HEK293 (cell line): ENCODE data around the gene USP19.

ENCODE experiments used
- CTCF ChIA-PET: fragments of 350-600 bp; formaldehyde crosslinking; extraction: SDS; loops from one replicate; lab custom pipeline; 2021; ENCODE audit warnings: antibody characterized with exemption; lab: Yijun Ruan, JAX
- POLR2A ChIA-PET: fragments of 300-600 bp; formaldehyde crosslinking; extraction: SDS; loops from one replicate; lab custom pipeline; 2020; ENCODE audit warnings: antibody characterized with exemption, inconsistent platforms; lab: Yijun Ruan, JAX
- H3K27ac ChIP-seq: fragments of 200-500 bp; sonication (Bioruptor generic); 2 replicates; pipeline ENCODE4 v1.5.1; 2014; ENCODE audit warnings: low read depth, low read length, control low read depth, inconsistent platforms; ENCODE audit errors: extremely low read depth
- H3K36me3 ChIP-seq, 2 experiments: fragments of 200-500 bp in 1 of 2; sonication (Bioruptor generic) in 1 of 2; 1 replicate in 1 of 2; 2 replicates in 1 of 2; pipeline ENCODE4 v1.5.1; 2014 to 2017; ENCODE audit warnings: inconsistent platforms in 2 of 2, low read length in 2 of 2; ENCODE audit not compliant: control insufficient read depth in 2 of 2, insufficient read depth in 1 of 2
- H3K4me1 ChIP-seq: fragments of 200-500 bp; sonication (Bioruptor generic); 2 replicates; pipeline ENCODE4 v1.5.1; 2014; ENCODE audit warnings: mild to moderate bottlenecking, low read length, inconsistent platforms; ENCODE audit not compliant: control insufficient read depth, insufficient read depth
- H3K4me3 ChIP-seq: 2 replicates; pipeline ENCODE4 v1.5.1; 2011; ENCODE audit warnings: low read depth, mild to moderate bottlenecking, control low read depth, low read length, moderate library complexity
- H3K9me3 ChIP-seq: fragments of 200-500 bp; sonication (Bioruptor generic); 2 replicates; pipeline ENCODE4 v1.5.1; 2014; ENCODE audit warnings: low read depth, low read length, inconsistent platforms; ENCODE audit not compliant: control insufficient read depth, insufficient read depth
- ZNF138 ChIP-seq: fragments of 450-650 bp; formaldehyde crosslinking; IDR thresholded peaks from 2 replicates; pipeline ENCODE4 v1.5.1; 2016; ENCODE audit warnings: missing biosample characterization, missing genetic modification characterization, borderline replicate concordance
- ZNF16 ChIP-seq: fragments of 450-650 bp; formaldehyde crosslinking; IDR thresholded peaks from 2 replicates; pipeline ENCODE4 v1.5.1; 2016; ENCODE audit warnings: low read depth, missing biosample characterization, missing genetic modification characterization
- ZNF184 ChIP-seq: fragments of 450-650 bp; IDR thresholded peaks from 2 replicates; pipeline ENCODE4 v1.5.1; 2018; ENCODE audit warnings: missing biosample characterization, mild to moderate bottlenecking, missing genetic modification characterization
- ZNF473 ChIP-seq: fragments of 450-650 bp; formaldehyde crosslinking; IDR thresholded peaks from 2 replicates; pipeline ENCODE4 v1.5.1; 2017; ENCODE audit warnings: missing biosample characterization, missing genetic modification characterization
- ZNF514 ChIP-seq: fragments of 450-650 bp; formaldehyde crosslinking; IDR thresholded peaks from 2 replicates; pipeline ENCODE4 v1.5.1; 2016; ENCODE audit warnings: missing biosample characterization, missing genetic modification characterization
- ZNF660 ChIP-seq: fragments of 450-650 bp; IDR thresholded peaks from 2 replicates; pipeline ENCODE4 v1.5.1; 2018; ENCODE audit warnings: missing biosample characterization, mild to moderate bottlenecking, missing genetic modification characterization
- ZNF747 ChIP-seq: fragments of 450-650 bp; formaldehyde crosslinking; IDR thresholded peaks from 2 replicates; pipeline ENCODE4 v1.5.1; 2016; ENCODE audit warnings: missing biosample characterization, missing genetic modification characterization
- TF ChIP-seq, protein P1 (sequence below): fragments of 450-650 bp; formaldehyde crosslinking; IDR thresholded peaks from 2 replicates; pipeline ENCODE4 v1.5.1; 2017; ENCODE audit warnings: missing biosample characterization, mild to moderate bottlenecking, missing genetic modification characterization, moderate library complexity

USP19 gene

DNA sequence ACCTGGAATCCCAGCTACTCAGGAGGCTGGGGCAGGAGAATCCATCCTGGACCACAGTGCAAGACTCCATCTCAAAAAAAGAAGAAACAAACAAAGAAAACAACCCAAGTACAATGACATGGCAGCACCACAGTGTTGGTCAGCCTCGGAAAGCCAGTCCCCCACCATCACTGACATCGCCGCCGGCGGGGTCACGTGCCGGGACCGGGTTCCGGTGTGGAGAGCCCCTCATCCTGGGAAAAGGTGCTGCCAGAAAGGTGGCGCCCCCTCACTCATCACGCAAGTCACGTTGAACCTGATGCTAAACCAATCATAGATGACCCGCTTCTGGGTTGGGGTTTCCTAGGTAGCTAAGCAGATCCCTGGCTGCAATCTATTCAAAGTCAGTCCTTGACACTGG, 44.5 kb downstream of the USP19 start:
- TF ChIP-seq ZNF184 (tag by site-specific recombination) (no peak), ZNF138 (tag by site-specific recombination) (no peak), ZNF747 (tag by site-specific recombination) (no peak), ZNF16 (no peak), ZNF473 (tag by site-specific recombination) (no peak), ZNF514 (tag by site-specific recombination) (no peak), ZNF660 (tag by site-specific recombination) (no peak)
- TF ChIP-seq, protein P1, sequence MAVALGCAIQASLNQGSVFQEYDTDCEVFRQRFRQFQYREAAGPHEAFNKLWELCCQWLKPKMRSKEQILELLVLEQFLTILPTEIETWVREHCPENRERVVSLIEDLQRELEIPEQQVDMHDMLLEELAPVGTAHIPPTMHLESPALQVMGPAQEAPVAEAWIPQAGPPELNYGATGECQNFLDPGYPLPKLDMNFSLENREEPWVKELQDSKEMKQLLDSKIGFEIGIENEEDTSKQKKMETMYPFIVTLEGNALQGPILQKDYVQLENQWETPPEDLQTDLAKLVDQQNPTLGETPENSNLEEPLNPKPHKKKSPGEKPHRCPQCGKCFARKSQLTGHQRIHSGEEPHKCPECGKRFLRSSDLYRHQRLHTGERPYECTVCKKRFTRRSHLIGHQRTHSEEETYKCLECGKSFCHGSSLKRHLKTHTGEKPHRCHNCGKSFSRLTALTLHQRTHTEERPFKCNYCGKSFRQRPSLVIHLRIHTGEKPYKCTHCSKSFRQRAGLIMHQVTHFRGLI (tag by site-specific recombination) = no peak
- ChIA-PET CTCF (interaction anchor here (0.7 kb wide), 1 partner anchor 368 kb away, joined by 3 read pairs; no protein-coding TSS in a partner anchor), POLR2A (no interaction called here)
- no peaks in the 10 kb centered on the region for H3K9me3 ChIP-seq
- no peak overlapping the region for H3K27ac ChIP-seq
- no peaks in the 10 kb centered on the region for H3K4me1 ChIP-seq
- no peak overlapping the region for H3K4me3 ChIP-seq
- peaks cover 55 to 78% of the 10 kb centered on the region in 2 experiments; a peak in 2 of 3 replicates for H3K36me3 ChIP-seq
